GM12878 (cell line): ENCODE results near the gene TNFSF11. TPM values are rescaled to one million over a fixed set of nuclear protein-coding genes. Genes with fewer than 3 reads are reported as not detected.

Experiments used
- ATAC-seq: fragments of 200-7000 bp; cut with Tn5 transposase; 3 replicates; pipeline ENCODE4 v1.9.1; 2020; ENCODE audit warnings: mild to moderate bottlenecking, moderate library complexity
- BruUV-seq: library from RNA; stranded (reverse); fragments of 400-500 nt; replicated peaks from 2 replicates; lab custom pipeline; 2021; lab: Mats Ljungman, UMichigan
- CTCF ChIA-PET: fragments of 300-600 bp; sonication (Branson Sonifier 250); formaldehyde crosslinking; extraction: SDS; loops from one replicate; lab custom pipeline; 2021; ENCODE audit warnings: inconsistent platforms; lab: Yijun Ruan, JAX
- POLR2A ChIA-PET: fragments of 350-600 bp; formaldehyde crosslinking; extraction: SDS; loops from one replicate; lab custom pipeline; 2021; ENCODE audit warnings: inconsistent platforms; lab: Charles Lee
- RAD21 ChIA-PET: fragments of 300-600 bp; sonication (Branson Sonifier 250); formaldehyde crosslinking; loops from one replicate; lab custom pipeline; 2023; ENCODE audit warnings: antibody characterized with exemption; ENCODE audit not compliant: unreplicated experiment; lab: Charles Lee
- SMC1A ChIA-PET: fragments of 300-600 bp; sonication (Branson Sonifier 250); formaldehyde crosslinking; loops from one replicate; lab custom pipeline; 2023; ENCODE audit not compliant: unreplicated experiment, uncharacterized antibody; lab: Charles Lee
- DNase-seq: peaks from one replicate; pipeline ENCODE4 v3.0.0-alpha.2; 2011; ENCODE audit warnings: low read depth, low spot score
- FAIRE-seq: peaks from 3 replicates; lab custom pipeline; 2011; peaks lifted over from hg19 to GRCh38; lab: Jason Lieb, UNC
- H2AFZ ChIP-seq: 2 replicates; pipeline ENCODE4 v1.6.0; 2011; ENCODE audit warnings: low read depth, low read length, control low read depth; ENCODE audit not compliant: control insufficient read depth
- H3K27ac ChIP-seq: 2 replicates; pipeline ENCODE4 v1.5.1; 2011; ENCODE audit warnings: control low read depth; ENCODE audit not compliant: control insufficient read depth, insufficient read depth
- H3K27me3 ChIP-seq, 2 experiments: replicated peaks in 1 of 2; 2 replicates each; pipeline versions ENCODE4 v1.6.0 to v1.6.1; 2011; ENCODE audit warnings: low read length in 1 of 2; ENCODE audit not compliant: control insufficient read depth in 2 of 2, insufficient read depth in 2 of 2
- H3K36me3 ChIP-seq, 2 experiments: 2 replicates each; pipeline ENCODE4 v1.5.1; 2011; ENCODE audit warnings: low read length in 1 of 2; ENCODE audit not compliant: control insufficient read depth in 2 of 2, insufficient read depth in 2 of 2
- H3K4me1 ChIP-seq: 2 replicates; pipeline ENCODE4 v1.6.1; 2011; ENCODE audit warnings: mild to moderate bottlenecking, low read length, moderate library complexity, mixed read lengths; ENCODE audit not compliant: control insufficient read depth, insufficient read depth
- H3K4me2 ChIP-seq: 2 replicates; pipeline ENCODE4 v1.6.0; 2011; ENCODE audit warnings: control low read depth; ENCODE audit not compliant: control insufficient read depth, insufficient read depth
- H3K4me3 ChIP-seq: fragments of 200-600 bp; sonication (generic); 2 replicates; pipeline ENCODE4 v1.5.1; 2016
- H3K79me2 ChIP-seq: 2 replicates; pipeline ENCODE4 v1.6.0; 2011; ENCODE audit warnings: low read length; ENCODE audit not compliant: control insufficient read depth, insufficient read depth
- H3K9ac ChIP-seq: 2 replicates; pipeline ENCODE4 v1.8.0; 2011; ENCODE audit warnings: low read length, control low read depth, mixed read lengths; ENCODE audit not compliant: control insufficient read depth, insufficient read depth
- H3K9me3 ChIP-seq: replicated peaks from 3 replicates; pipeline ENCODE4 v1.5.1; 2011; ENCODE audit warnings: mild to moderate bottlenecking, low read length; ENCODE audit not compliant: control insufficient read depth, insufficient read depth
- H4K20me1 ChIP-seq: 2 replicates; pipeline ENCODE4 v1.6.0; 2011; ENCODE audit not compliant: control insufficient read depth, insufficient read depth
- CREB1 ChIP-seq: IDR thresholded peaks from 2 replicates; pipeline ENCODE4 v1.6.1; 2012; ENCODE audit warnings: low read depth, mild to moderate bottlenecking, inconsistent platforms
- FOXM1 ChIP-seq: IDR thresholded peaks from 2 replicates; pipeline ENCODE4 v1.6.1; 2012; ENCODE audit warnings: low read depth, mild to moderate bottlenecking, inconsistent platforms, low read length, moderate library complexity
- IRF4 ChIP-seq: IDR thresholded peaks from 2 replicates; pipeline ENCODE4 v1.6.1; 2011; ENCODE audit warnings: low read depth, low read length
- MTA2 ChIP-seq: fragments of 450-650 bp; IDR thresholded peaks from 2 replicates; pipeline ENCODE4 v1.6.1; 2016; ENCODE audit warnings: low read depth, mild to moderate bottlenecking, moderate library complexity
- MTA3 ChIP-seq: IDR thresholded peaks from 2 replicates; pipeline ENCODE4 v1.6.1; 2012; ENCODE audit warnings: low read length, inconsistent platforms, borderline replicate concordance
- NR2F1 ChIP-seq: fragments of 450-650 bp; conservative IDR thresholded peaks from 2 replicates; pipeline ENCODE4 v1.6.1; 2017; ENCODE audit warnings: mild to moderate bottlenecking
- NRF1 ChIP-seq: conservative IDR thresholded peaks from 2 replicates; pipeline ENCODE4 v1.6.1; 2011; ENCODE audit warnings: mild to moderate bottlenecking, low read depth, low read length, improper control_type of control experiment
- RB1 ChIP-seq: fragments of 450-650 bp; formaldehyde crosslinking; IDR thresholded peaks from 2 replicates; pipeline ENCODE4 v1.6.1; 2017; ENCODE audit warnings: mild to moderate bottlenecking, borderline replicate concordance
- TBL1XR1 ChIP-seq: IDR thresholded peaks from 2 replicates; pipeline ENCODE4 v1.6.1; 2012; ENCODE audit warnings: low read depth, low read length, improper control_type of control experiment
- ZNF384 ChIP-seq: IDR thresholded peaks from 2 replicates; pipeline ENCODE4 v1.6.1; 2012; ENCODE audit warnings: low read depth, mild to moderate bottlenecking, low read length, improper control_type of control experiment, borderline replicate concordance
- WGBS: methylation state at CpG from one replicate; pipeline ENCODE4 v1.1.6; 2016; ENCODE audit warnings: low lambda C conversion rate; ENCODE audit not compliant: insufficient replicate concordance, insufficient coverage; ENCODE audit errors: missing lambda C conversion rate; 5-methylcytosine and 5-hydroxymethylcytosine counted together
- in situ Hi-C: fragments of 300-500 bp; cut with MboI; formaldehyde crosslinking; loops from 9 replicates; pipeline ENCODE4 v1.14.3; 2018; ENCODE audit warnings: mixed read lengths
- intact Hi-C: fragments of 100-400 bp; cut with micrococcal nuclease; formaldehyde crosslinking; loops from one replicate; pipeline ENCODE4 v1.14.2; 2022; ENCODE audit not compliant: unreplicated experiment
- polyA plus RNA-seq, 11 experiments: library from polyadenylated mRNA; depleted of rRNA in 4 of 11; unstranded in 6 of 11; stranded (reverse) in 5 of 11; fragments of >200 nt; fragmentation: Nextera tagmentation in 4 of 11; fragmentation: Illumina TruSeq in 1 of 11; extraction: Ambion mirVana in 4 of 11; extraction: Trizol in 1 of 11; gene quantifications; 1 replicate in 1 of 11; 2 replicates in 10 of 11; pipeline versions ENCODE4 v1.2.1 to v1.2.3, GENCODE V29; 2011 to 2016; ENCODE audit warnings: inconsistent platforms in 2 of 11, missing spikeins in 2 of 11, low read depth in 1 of 11
- total RNA-seq, 4 experiments: library from RNA; depleted of rRNA in 3 of 4; stranded (reverse); fragments of >200 nt in 3 of 4; fragmentation: Illumina TruSeq in 1 of 4; extraction: Trizol in 1 of 4; gene quantifications; 2 replicates each; pipeline versions ENCODE4 v1.2.1 to v1.2.3, GENCODE V29; 2013 to 2021
- TF ChIP-seq, protein P1 (sequence below): IDR thresholded peaks from 2 replicates; pipeline ENCODE4 v1.6.1; 2012; ENCODE audit warnings: low read depth, low read length, improper control_type of control experiment
- TF ChIP-seq, protein P2 (sequence below): IDR thresholded peaks from 2 replicates; pipeline ENCODE4 v1.6.1; 2012; ENCODE audit warnings: improper control_type of control experiment, low read depth, low read length; ENCODE audit not compliant: insufficient replicate concordance

Gene TNFSF11
- total and polyA plus RNA-seq, 10 of the 15 experiments (the other 5 are each of a cell fraction or from before 2014, with no cell fraction given) = 0.86 to 14.8 (median 10.0) TPM

DNA sequence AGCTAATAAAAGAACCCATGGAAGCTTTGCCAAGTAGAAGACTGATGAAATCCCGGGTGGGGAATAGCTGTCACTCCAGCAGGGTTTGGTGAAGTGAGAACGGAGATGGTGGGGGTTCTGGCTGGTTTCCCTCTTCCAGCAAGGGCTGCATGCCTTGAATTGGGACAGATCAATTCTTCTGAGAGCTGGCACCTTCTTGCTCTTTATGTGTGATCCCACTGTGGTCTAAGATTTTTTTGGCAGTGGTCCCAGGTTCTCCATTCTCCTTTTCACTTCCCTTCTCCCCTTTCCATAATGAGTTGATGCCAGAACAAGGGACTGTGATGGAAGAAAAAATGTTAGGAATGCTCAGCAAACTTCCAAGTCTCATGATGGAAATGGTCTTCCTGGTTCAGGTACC lies 50.0 kb downstream of the TNFSF11 start:
- ChIA-PET SMC1A (no interaction called here), POLR2A (no interaction called here)
- Histone ChIP-seq H3K79me2 (no peaks in the 10 kb centered on the region), H3K9ac (no peak overlapping the region)
- 47% methylated on average over 2 of the region's 2 CpGs for WGBS
- no peak for FAIRE-seq
- no peak for ATAC-seq
- TF ChIP-seq TBL1XR1 = no peak
- TF ChIP-seq, protein P1, sequence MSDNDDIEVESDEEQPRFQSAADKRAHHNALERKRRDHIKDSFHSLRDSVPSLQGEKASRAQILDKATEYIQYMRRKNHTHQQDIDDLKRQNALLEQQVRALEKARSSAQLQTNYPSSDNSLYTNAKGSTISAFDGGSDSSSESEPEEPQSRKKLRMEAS = no peak
- TF ChIP-seq RB1 = no peak
- TF ChIP-seq MTA3 = no peak
- TF ChIP-seq NRF1 = no peak
- TF ChIP-seq, protein P2, sequence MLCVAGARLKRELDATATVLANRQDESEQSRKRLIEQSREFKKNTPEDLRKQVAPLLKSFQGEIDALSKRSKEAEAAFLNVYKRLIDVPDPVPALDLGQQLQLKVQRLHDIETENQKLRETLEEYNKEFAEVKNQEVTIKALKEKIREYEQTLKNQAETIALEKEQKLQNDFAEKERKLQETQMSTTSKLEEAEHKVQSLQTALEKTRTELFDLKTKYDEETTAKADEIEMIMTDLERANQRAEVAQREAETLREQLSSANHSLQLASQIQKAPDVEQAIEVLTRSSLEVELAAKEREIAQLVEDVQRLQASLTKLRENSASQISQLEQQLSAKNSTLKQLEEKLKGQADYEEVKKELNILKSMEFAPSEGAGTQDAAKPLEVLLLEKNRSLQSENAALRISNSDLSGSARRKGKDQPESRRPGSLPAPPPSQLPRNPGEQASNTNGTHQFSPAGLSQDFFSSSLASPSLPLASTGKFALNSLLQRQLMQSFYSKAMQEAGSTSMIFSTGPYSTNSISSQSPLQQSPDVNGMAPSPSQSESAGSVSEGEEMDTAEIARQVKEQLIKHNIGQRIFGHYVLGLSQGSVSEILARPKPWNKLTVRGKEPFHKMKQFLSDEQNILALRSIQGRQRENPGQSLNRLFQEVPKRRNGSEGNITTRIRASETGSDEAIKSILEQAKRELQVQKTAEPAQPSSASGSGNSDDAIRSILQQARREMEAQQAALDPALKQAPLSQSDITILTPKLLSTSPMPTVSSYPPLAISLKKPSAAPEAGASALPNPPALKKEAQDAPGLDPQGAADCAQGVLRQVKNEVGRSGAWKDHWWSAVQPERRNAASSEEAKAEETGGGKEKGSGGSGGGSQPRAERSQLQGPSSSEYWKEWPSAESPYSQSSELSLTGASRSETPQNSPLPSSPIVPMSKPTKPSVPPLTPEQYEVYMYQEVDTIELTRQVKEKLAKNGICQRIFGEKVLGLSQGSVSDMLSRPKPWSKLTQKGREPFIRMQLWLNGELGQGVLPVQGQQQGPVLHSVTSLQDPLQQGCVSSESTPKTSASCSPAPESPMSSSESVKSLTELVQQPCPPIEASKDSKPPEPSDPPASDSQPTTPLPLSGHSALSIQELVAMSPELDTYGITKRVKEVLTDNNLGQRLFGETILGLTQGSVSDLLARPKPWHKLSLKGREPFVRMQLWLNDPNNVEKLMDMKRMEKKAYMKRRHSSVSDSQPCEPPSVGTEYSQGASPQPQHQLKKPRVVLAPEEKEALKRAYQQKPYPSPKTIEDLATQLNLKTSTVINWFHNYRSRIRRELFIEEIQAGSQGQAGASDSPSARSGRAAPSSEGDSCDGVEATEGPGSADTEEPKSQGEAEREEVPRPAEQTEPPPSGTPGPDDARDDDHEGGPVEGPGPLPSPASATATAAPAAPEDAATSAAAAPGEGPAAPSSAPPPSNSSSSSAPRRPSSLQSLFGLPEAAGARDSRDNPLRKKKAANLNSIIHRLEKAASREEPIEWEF = no peak
- TF ChIP-seq FOXM1 = no peak
- TF ChIP-seq MTA2 = no peak
- no peak for TF ChIP-seq ZNF384
- no peak for TF ChIP-seq NR2F1
- no peak for TF ChIP-seq CREB1
- TF ChIP-seq IRF4 = no peak
- TF ChIP-seq, all 136 proteins: peak for 0
- no peak overlapping the region for H3K4me3 ChIP-seq
- H2AFZ ChIP-seq = no peak overlapping the region
- H3K9me3 ChIP-seq = no peaks in the 10 kb centered on the region
- in situ Hi-C loops = no loop called here
- no peaks in the 10 kb centered on the region for H3K27me3 ChIP-seq
- H3K4me1 ChIP-seq = no peaks in the 10 kb centered on the region
- no peaks in the 10 kb centered on the region for H3K36me3 ChIP-seq
- DNase-seq = no peak
- BruUV-seq = no TSS peak
- ChIA-PET CTCF (no interaction called here), RAD21 (no interaction called here)
- intact Hi-C loops = no loop called here
- H3K27ac ChIP-seq = no peak overlapping the region
- no peaks in the 10 kb centered on the region for H4K20me1 ChIP-seq
- no peak overlapping the region for H3K4me2 ChIP-seq
